ENCODE measurements around the gene TCF12. TPM values are rescaled to one million over a fixed set of nuclear protein-coding genes. Genes with fewer than 3 reads are reported as not detected.

Gene TCF12
- total RNA-seq, 8 experiments from 2014 or later = 34.7 to 177 (median 99.7) TPM

GRCh38 chr15:56977232-56977631, 58.8 kb downstream of the TCF12 start:
- in situ Hi-C loops (cut with MboI; ENCODE audit: low pct_unique_long_range_greater_than_20kb in 2 of 9, low sequenced_read_pairs in 9 of 9, unreplicated experiment in 9 of 9) = no loop called here
- no peak for ATAC-seq (replicated peaks in 6 of 8)
- H3K4me1 ChIP-seq (replicated peaks in 1 of 2) = no peaks in the 10 kb centered on the region
- WGBS, 10 experiments = 67 to 100% (median 86%) methylated on average over 1 to 9 of the region's 9 CpGs; no CpG with 5 or more reads in 1 of the 10 experiments
- H3K27ac ChIP-seq = no peak overlapping the region
- no peak overlapping the region for H3K4me3 ChIP-seq

- no peak for ATAC-seq (replicated peaks in 6 of 8)
- WGBS, 10 experiments = 83 to 100% (median 95%) methylated on average over 1 to 2 of the region's 2 CpGs
- in situ Hi-C loops (cut with MboI; ENCODE audit: low pct_unique_long_range_greater_than_20kb in 2 of 9, low sequenced_read_pairs in 9 of 9, unreplicated experiment in 9 of 9) = no loop called here
- H3K27ac ChIP-seq = no peak overlapping the region
- H3K4me3 ChIP-seq = no peak overlapping the region
- no peaks in the 10 kb centered on the region for H3K4me1 ChIP-seq (replicated peaks in 1 of 2)
Measured at GRCh38 chr15:56978898-56979662, 60.6 kb downstream of the TCF12 start.

- peak in 2 of 8 experiments; percentile 9 to 12 for ATAC-seq (replicated peaks in 6 of 8)
- no peak overlapping the region for H3K4me3 ChIP-seq
- in situ Hi-C loops (cut with MboI; ENCODE audit: low pct_unique_long_range_greater_than_20kb in 2 of 9, low sequenced_read_pairs in 9 of 9, unreplicated experiment in 9 of 9) = no loop called here
- 80 to 100% (median 100%) methylated on average over 1 to 3 of the region's 3 CpGs; no CpG with 5 or more reads in 1 of the 10 experiments for WGBS, 10 experiments
- no peak overlapping the region for H3K27ac ChIP-seq
- no peaks in the 10 kb centered on the region for H3K4me1 ChIP-seq (replicated peaks in 1 of 2)
Measured at GRCh38 chr15:56980473-56980872, 62.0 kb downstream of the TCF12 start.

- H3K27ac ChIP-seq = no peak overlapping the region
- WGBS, 10 experiments = 86 to 100% (median 93%) methylated on average over 1 to 3 of the region's 3 CpGs
- peak in 1 of 8 experiments; percentile 24 for ATAC-seq (replicated peaks in 6 of 8)
- H3K4me1 ChIP-seq (replicated peaks in 1 of 2) = no peaks in the 10 kb centered on the region
- no peak overlapping the region for H3K4me3 ChIP-seq
- in situ Hi-C loops (cut with MboI; ENCODE audit: low pct_unique_long_range_greater_than_20kb in 2 of 9, low sequenced_read_pairs in 9 of 9, unreplicated experiment in 9 of 9) = no loop called here
Measured at GRCh38 chr15:56981160-56981559, 62.7 kb downstream of the TCF12 start.

- in situ Hi-C loops (cut with MboI; ENCODE audit: low pct_unique_long_range_greater_than_20kb in 2 of 9, low sequenced_read_pairs in 9 of 9, unreplicated experiment in 9 of 9) = no loop called here
- WGBS, 10 experiments = 50 to 100% (median 90%) methylated on average over 1 of the region's 1 CpG; no CpG with 5 or more reads in 2 of the 10 experiments
- Histone ChIP-seq H3K27ac (no peak overlapping the region), H3K4me1 (replicated peaks in 1 of 2) (no peaks in the 10 kb centered on the region), H3K4me3 (no peak overlapping the region)
- ATAC-seq (replicated peaks in 6 of 8) = no peak
Measured at GRCh38 chr15:56982987-56983386, 64.5 kb downstream of the TCF12 start.

GRCh38 chr15:56984681-56985481, 66.4 kb downstream of the TCF12 start:
- ATAC-seq (replicated peaks in 6 of 8) = peak in 2 of 8 experiments; percentile 43 to 50
- Histone ChIP-seq H3K4me1 (replicated peaks in 1 of 2) (peaks cover 0 to 2% of the 10 kb centered on the region in 2 donors), H3K27ac (no peak overlapping the region), H3K4me3 (no peak overlapping the region)
- WGBS, 10 experiments = 5 to 93% (median 69%) methylated on average over 1 to 3 of the region's 3 CpGs
- in situ Hi-C loops (cut with MboI; ENCODE audit: low pct_unique_long_range_greater_than_20kb in 2 of 9, low sequenced_read_pairs in 9 of 9, unreplicated experiment in 9 of 9) = no loop called here

- WGBS, 10 experiments = 17 to 100% (median 53%) methylated on average over 1 of the region's 1 CpG; no CpG with 5 or more reads in 2 of the 10 experiments
- no peak for ATAC-seq (replicated peaks in 6 of 8)
- Histone ChIP-seq H3K27ac (no peak overlapping the region), H3K4me1 (replicated peaks in 1 of 2) (peaks cover 0 to 2% of the 10 kb centered on the region in 2 donors), H3K4me3 (no peak overlapping the region)
- in situ Hi-C loops (cut with MboI; ENCODE audit: low pct_unique_long_range_greater_than_20kb in 2 of 9, low sequenced_read_pairs in 9 of 9, unreplicated experiment in 9 of 9) = no loop called here
Measured at GRCh38 chr15:56985856-56986255, 67.4 kb downstream of the TCF12 start.

- ATAC-seq (replicated peaks in 6 of 8) = no peak
- no peak overlapping the region for H3K4me3 ChIP-seq
- peaks cover 0 to 2% of the 10 kb centered on the region in 2 donors for H3K4me1 ChIP-seq (replicated peaks in 1 of 2)
- 0 to 75% (median 50%) methylated on average over 1 to 3 of the region's 3 CpGs; no CpG with 5 or more reads in 3 of the 10 experiments for WGBS, 10 experiments
- in situ Hi-C loops (cut with MboI; ENCODE audit: low pct_unique_long_range_greater_than_20kb in 2 of 9, low sequenced_read_pairs in 9 of 9, unreplicated experiment in 9 of 9) = no loop called here
- H3K27ac ChIP-seq = no peak overlapping the region
Measured at GRCh38 chr15:56987286-56987685, 68.8 kb downstream of the TCF12 start.

GRCh38 chr15:56988219-56988618, 69.8 kb downstream of the TCF12 start:
- in situ Hi-C loops (cut with MboI; ENCODE audit: low pct_unique_long_range_greater_than_20kb in 2 of 9, low sequenced_read_pairs in 9 of 9, unreplicated experiment in 9 of 9) = no loop called here
- no peak for ATAC-seq (replicated peaks in 6 of 8)
- Histone ChIP-seq H3K4me1 (replicated peaks in 1 of 2) (peaks cover 0 to 2% of the 10 kb centered on the region in 2 donors), H3K4me3 (no peak overlapping the region), H3K27ac (no peak overlapping the region)

- WGBS, 10 experiments = 78 to 100% (median 100%) methylated on average over 1 of the region's 1 CpG; no CpG with 5 or more reads in 3 of the 10 experiments
- Histone ChIP-seq H3K4me1 (replicated peaks in 1 of 2) (peaks cover 0 to 2% of the 10 kb centered on the region in 2 donors), H3K27ac (no peak overlapping the region), H3K4me3 (no peak overlapping the region)
- in situ Hi-C loops (cut with MboI; ENCODE audit: low pct_unique_long_range_greater_than_20kb in 2 of 9, low sequenced_read_pairs in 9 of 9, unreplicated experiment in 9 of 9) = no loop called here
- ATAC-seq (replicated peaks in 6 of 8) = no peak
Measured at GRCh38 chr15:56989411-56989924, 71.0 kb downstream of the TCF12 start.

- no peak overlapping the region for H3K4me3 ChIP-seq
- ATAC-seq (replicated peaks in 6 of 8) = no peak
- in situ Hi-C loops (cut with MboI; ENCODE audit: low pct_unique_long_range_greater_than_20kb in 2 of 9, low sequenced_read_pairs in 9 of 9, unreplicated experiment in 9 of 9) = no loop called here
- H3K4me1 ChIP-seq (replicated peaks in 1 of 2) = peaks cover 0 to 2% of the 10 kb centered on the region in 2 donors
- 78 to 100% (median 94%) methylated on average over 1 to 4 of the region's 6 CpGs; no CpG with 5 or more reads in 2 of the 10 experiments for WGBS, 10 experiments
- no peak overlapping the region for H3K27ac ChIP-seq
Measured at GRCh38 chr15:56991017-56991416, 72.6 kb downstream of the TCF12 start.

GRCh38 chr15:56992725-56993124, 74.3 kb downstream of the TCF12 start:
- Histone ChIP-seq H3K4me3 (no peak overlapping the region), H3K27ac (no peak overlapping the region), H3K4me1 (replicated peaks in 1 of 2) (peaks cover 0 to 2% of the 10 kb centered on the region in 2 donors)
- in situ Hi-C loops (cut with MboI; ENCODE audit: low pct_unique_long_range_greater_than_20kb in 2 of 9, low sequenced_read_pairs in 9 of 9, unreplicated experiment in 9 of 9) = no loop called here
- ATAC-seq (replicated peaks in 6 of 8) = no peak
- WGBS, 10 experiments = 73 to 100% (median 97%) methylated on average over 1 to 3 of the region's 3 CpGs

GRCh38 chr15:56994280-56994679, 75.8 kb downstream of the TCF12 start:
- in situ Hi-C loops (cut with MboI; ENCODE audit: low pct_unique_long_range_greater_than_20kb in 2 of 9, low sequenced_read_pairs in 9 of 9, unreplicated experiment in 9 of 9) = no loop called here
- no peak for ATAC-seq (replicated peaks in 6 of 8)
- no peak overlapping the region for H3K4me3 ChIP-seq
- H3K27ac ChIP-seq = no peak overlapping the region
- no peaks in the 10 kb centered on the region for H3K4me1 ChIP-seq (replicated peaks in 1 of 2)

Data from motor neuron (in vitro differentiated cells).